ENCODE results near the gene GTF3C2.
"Not testable (repeated sequence)": the region's sequence is repeated elsewhere in the genome, so short reads cannot be mapped to it uniquely, and the experiment has no call there.

GTF3C2 gene

DNA sequence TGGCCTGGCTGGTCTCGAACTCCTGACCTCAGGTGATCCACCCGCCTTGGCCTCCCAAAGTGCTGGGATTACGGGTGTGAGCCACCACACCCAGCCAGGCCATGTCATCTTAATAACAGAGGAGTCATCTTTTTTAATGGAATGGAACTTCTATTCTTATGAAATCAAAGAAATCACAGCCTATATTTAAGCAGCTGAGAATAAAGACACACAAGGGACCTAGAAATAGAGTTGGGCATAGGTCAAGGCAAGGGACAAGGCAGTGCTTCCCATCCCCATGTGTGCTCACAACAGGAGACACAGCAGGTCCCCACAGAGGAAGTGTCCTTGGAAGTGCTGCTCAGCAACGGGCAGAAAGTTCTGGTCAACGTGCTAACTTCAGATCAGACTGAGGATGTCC is 17.0 kb upstream of the GTF3C2 start:
- no peak for DNase-seq (ENCODE audit: low read depth)

- no peak for DNase-seq (ENCODE audit: low read depth)
Observed at GRCh38 chr2:27372937-27373336, 16.4 kb upstream of the GTF3C2 start.

GRCh38 chr2:27370816-27371620 is 14.5 kb upstream of the GTF3C2 start:
- DNase-seq (ENCODE audit: low read depth): no peak

GRCh38 chr2:27370026-27370815 is 13.7 kb upstream of the GTF3C2 start, which contains the start of the genes EIF2B4 and SNX17:
Gene EIF2B4, minus strand, starts transcription at chr2:27370338. Its CDS starts 24 bp downstream, at chr2:27370314.
Gene SNX17, plus strand, starts transcription at chr2:27370616. Its CDS starts 128 bp downstream, at chr2:27370744.
- DNase-seq (ENCODE audit: low read depth): peak; percentile 95

DNA sequence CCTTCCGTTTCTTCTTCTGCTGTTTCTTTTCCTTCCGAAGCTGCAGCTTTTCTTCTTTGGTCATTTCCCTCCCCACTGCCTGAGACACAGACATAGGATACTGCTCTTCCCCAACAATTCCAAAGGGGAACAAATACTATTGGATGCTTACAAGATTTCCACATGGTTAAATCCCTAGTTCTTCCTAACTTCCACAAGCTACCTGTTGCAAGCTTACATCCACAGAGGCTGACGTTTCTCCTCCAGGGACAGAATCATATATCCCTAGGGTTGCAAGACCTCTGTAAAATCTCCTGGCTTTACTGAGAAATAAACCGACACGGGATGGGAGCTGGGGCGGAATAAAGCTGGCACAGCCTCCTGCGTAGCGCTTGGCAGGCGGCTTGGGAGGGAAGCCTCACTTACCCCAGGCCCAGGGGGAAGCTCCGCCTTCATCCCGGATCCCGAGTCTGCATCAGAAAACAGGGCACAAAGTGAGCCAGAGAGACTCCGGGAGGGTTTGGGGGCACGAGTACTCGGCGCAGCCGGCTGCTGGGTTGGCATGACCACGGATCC is 13.0 kb upstream of the GTF3C2 start:
- no peak for DNase-seq (ENCODE audit: low read depth)

- DNase-seq (ENCODE audit: low read depth): no peak
Observed at GRCh38 chr2:27363933-27364332, 7.4 kb upstream of the GTF3C2 start.

- no peak for DNase-seq (ENCODE audit: low read depth)
Observed at GRCh38 chr2:27362678-27363420, 6.3 kb upstream of the GTF3C2 start.

DNA sequence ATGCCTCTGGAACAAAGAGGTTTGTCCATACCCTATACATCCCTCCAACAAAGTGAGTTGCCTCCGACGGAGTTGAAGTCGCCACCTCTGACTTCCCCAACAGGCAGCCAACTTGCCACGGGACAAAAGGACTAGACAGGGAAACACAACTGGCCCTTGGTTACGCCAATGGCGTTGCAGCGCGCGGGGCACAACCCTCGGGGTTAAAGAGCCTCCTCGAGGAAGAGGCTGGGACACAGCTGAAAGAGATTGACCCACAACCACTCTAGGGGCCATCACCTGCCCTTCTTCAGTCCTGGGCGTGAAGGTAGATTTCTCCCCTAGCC is 545 bp downstream of the GTF3C2 start:
- no peak for DNase-seq (ENCODE audit: low read depth)

DNA sequence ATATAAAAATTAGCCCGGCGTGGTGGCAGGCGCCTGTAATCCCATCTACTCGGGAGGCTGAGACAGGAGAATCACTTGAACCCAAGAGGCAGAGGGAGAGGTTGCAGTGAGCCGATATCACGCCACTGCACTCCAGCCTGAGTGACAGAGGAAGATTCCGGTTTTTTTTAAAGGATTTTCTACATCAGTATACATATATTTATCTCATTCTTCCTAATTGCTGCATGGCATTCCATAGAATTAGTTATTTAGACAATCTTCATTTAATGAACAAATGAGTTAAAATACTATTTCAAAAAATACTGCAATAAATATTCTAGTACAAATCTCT is 2.0 kb downstream of the GTF3C2 start:
- no peak for DNase-seq (ENCODE audit: low read depth)

GRCh38 chr2:27353762-27354596 is 2.6 kb downstream of the GTF3C2 start:
- DNase-seq (ENCODE audit: low read depth): no peak

- not testable (repeated sequence) for DNase-seq (ENCODE audit: low read depth)
Observed at GRCh38 chr2:27353386-27353761, 3.2 kb downstream of the GTF3C2 start.

GRCh38 chr2:27351802-27352598 is 4.6 kb downstream of the GTF3C2 start:
- DNase-seq (ENCODE audit: low read depth): no peak

DNA sequence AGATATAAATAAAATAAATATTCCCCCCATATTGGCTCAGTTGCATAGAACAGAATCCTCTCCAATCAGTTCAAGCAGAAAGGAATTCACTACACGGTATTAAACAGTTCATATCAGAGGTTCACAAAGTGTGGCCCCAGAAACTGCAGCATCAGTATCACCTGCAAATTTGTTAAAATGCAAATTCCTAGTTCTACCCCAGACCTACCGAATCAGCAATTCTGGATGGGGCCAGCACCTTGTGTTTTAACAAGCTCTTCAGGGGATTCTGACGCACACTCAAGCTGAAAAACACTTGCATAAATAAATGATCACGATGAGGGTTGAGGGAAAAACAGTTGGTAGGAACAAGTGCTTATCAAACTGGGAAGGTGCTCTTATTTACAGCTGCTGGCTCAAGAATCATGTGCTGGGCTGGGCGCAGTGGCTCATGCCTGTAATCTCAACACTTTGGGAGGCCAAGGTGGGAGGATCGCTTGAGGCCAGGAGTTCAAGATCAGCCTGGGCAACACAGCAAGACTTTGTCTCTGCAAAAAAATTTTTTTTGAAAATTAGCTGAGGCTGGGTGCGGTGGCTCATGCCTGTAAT is 6.4 kb downstream of the GTF3C2 start:
- no peak for DNase-seq (ENCODE audit: low read depth)

- DNase-seq (ENCODE audit: low read depth): no peak
Observed at GRCh38 chr2:27347641-27348040, 8.9 kb downstream of the GTF3C2 start.

DNA sequence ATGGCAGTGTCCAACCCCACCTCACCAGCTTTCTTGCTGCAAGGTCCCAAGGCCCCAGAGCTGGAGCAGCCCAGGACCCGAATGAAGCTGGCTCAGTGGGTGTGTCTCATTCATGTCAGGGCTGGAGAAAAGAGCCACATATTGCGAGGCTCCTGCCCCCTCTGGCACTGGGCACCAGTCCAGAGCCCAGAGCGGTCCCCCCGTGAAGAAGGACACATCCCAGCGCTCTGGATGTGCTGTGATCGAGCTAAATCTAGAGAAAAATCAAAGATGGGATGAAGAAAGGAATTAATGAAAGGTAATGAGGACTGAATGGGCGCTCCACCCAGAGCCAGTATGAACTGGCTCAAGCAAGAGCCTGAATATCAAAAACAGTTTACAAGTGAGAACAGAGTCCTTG is 20.4 kb downstream of the GTF3C2 start:
- DNase-seq (ENCODE audit: low read depth): no peak

DNA sequence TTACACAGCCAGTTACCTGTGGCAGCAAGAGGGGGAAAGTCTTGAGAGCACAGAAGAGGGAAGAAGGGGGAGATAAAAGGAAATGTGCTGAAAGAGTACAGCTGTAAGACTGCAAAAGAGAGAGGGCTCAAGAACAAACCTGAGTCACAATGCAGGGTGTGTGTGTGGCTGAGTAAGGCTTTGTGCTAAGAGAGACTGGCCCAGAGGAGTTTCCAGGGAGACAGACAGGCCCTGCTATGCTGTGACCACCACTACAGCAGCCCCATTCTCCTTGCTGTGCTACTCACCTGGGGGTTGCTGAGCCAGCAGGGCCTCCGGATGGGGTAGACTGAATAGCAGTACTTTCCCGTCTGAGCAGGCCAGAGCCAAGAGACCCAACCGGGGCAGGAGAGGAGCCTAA is 21.3 kb downstream of the GTF3C2 start:
- DNase-seq (ENCODE audit: low read depth): no peak

GRCh38 chr2:27324720-27325119 is 31.8 kb downstream of the GTF3C2 start:
- DNase-seq (ENCODE audit: low read depth): no peak

DNA sequence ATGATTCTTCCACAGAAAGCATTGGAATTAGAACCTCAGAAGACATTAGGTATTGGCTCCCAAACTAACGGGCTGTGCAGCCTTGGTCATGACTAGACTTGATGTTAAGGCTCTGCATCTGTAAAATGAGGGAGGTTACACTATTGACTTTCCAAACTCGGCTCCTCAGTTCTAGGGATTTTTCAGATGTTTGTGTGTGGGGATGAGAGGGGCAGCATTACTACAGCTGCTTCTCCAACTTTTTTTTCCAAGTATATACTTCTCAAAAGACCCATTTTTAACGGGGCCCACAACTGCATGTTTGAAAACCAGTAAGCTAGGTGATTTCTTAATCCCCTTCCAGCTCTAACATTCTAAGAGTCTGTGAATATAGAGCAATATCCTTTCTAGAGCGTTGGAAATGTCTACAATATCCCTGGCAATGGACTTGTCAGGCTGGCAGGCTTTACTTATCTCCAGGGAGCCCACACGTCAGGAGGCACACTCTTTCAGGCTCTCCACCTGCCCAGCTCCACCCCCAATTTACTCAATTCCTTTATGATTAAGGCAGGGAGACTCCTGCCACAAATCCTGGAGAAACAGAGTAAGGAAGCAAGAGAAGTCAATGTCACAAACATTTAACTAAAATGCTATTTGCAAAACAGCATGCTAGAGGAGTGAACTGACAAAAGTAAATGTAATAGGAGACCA is 32.8 kb downstream of the GTF3C2 start:
- no peak for DNase-seq (ENCODE audit: low read depth)

GRCh38 chr2:27322766-27323595 is 33.6 kb downstream of the GTF3C2 start, which contains the start of gene MPV17:
Gene MPV17, minus strand, starts transcription at chr2:27323097. Its CDS starts 580 bp downstream, at chr2:27322517.
- DNase-seq (ENCODE audit: low read depth): peak; percentile 70

Data from non-pigmented ciliary epithelial cell (primary cell).